SK-N-SH treated with all-trans-retinoic acid at 6 μM for 48 hours (cell line): ENCODE results near the gene DNMBP.
A peak's percentile ranks its signal among the peaks of the same experiment; 100 is the strongest.

Source experiments
- ATAC-seq: fragments of 200-7000 bp; cut with Tn5 transposase; 3 replicates; pipeline ENCODE4 v1.9.1; 2020; ENCODE audit warnings: mild to moderate bottlenecking, moderate library complexity
- ARNTL ChIP-seq: fragments of 450-650 bp; formaldehyde crosslinking; IDR thresholded peaks from 2 replicates; pipeline ENCODE4 v1.5.0; 2020; ENCODE audit warnings: low read depth, mild to moderate bottlenecking, moderate library complexity, borderline replicate concordance
- BACH2 ChIP-seq: fragments of 250-450 bp; sonication (Bioruptor Pico); IDR thresholded peaks from 2 replicates; pipeline ENCODE4 v1.9.0; 2021; ENCODE audit warnings: mild to moderate bottlenecking, borderline replicate concordance
- CREB5 ChIP-seq: fragments of 250-450 bp; sonication (Bioruptor Pico); IDR thresholded peaks from 2 replicates; pipeline ENCODE4 v1.5.1; 2020; ENCODE audit warnings: low read depth, mild to moderate bottlenecking, moderate library complexity
- CSDC2 ChIP-seq: fragments of 250-450 bp; sonication (Bioruptor Pico); IDR thresholded peaks from 2 replicates; pipeline ENCODE4 v1.5.0; 2020; ENCODE audit warnings: mild to moderate bottlenecking, moderate library complexity
- CSRNP3 ChIP-seq: fragments of 250-450 bp; sonication (Bioruptor Pico); IDR thresholded peaks from 2 replicates; pipeline ENCODE4 v1.5.1; 2021; ENCODE audit warnings: mild to moderate bottlenecking, moderate library complexity
- ESRRG ChIP-seq: fragments of 250-450 bp; sonication (Bioruptor Pico); IDR thresholded peaks from 2 replicates; pipeline ENCODE4 v1.6.1; 2021; ENCODE audit warnings: mild to moderate bottlenecking
- GLIS3 ChIP-seq: fragments of 250-450 bp; sonication (Bioruptor Pico); IDR thresholded peaks from 2 replicates; pipeline ENCODE4 v1.5.0; 2020; ENCODE audit warnings: mild to moderate bottlenecking, moderate library complexity
- ISL1 ChIP-seq: fragments of 250-450 bp; sonication (Bioruptor Pico); IDR thresholded peaks from 2 replicates; pipeline ENCODE4 v2.1.2; 2022; ENCODE audit warnings: mild to moderate bottlenecking, moderate library complexity
- OSR1 ChIP-seq: fragments of 250-450 bp; sonication (Bioruptor Pico); IDR thresholded peaks from 2 replicates; pipeline ENCODE4 v1.8.0; 2022; ENCODE audit warnings: moderate library complexity, mild to moderate bottlenecking, inconsistent platforms
- PATZ1 ChIP-seq: fragments of 250-450 bp; sonication (Bioruptor Pico); IDR thresholded peaks from 2 replicates; pipeline ENCODE4 v1.8.0; 2020; ENCODE audit warnings: mild to moderate bottlenecking, moderate library complexity, borderline replicate concordance
- POU6F1 ChIP-seq: fragments of 250-450 bp; sonication (Bioruptor Pico); IDR thresholded peaks from 2 replicates; pipeline ENCODE4 v1.8.0; 2021; ENCODE audit warnings: low read depth, mild to moderate bottlenecking, moderate library complexity, borderline replicate concordance
- PPARA ChIP-seq: fragments of 250-450 bp; sonication (Bioruptor Pico); IDR thresholded peaks from 2 replicates; pipeline ENCODE4 v1.5.0; 2020; ENCODE audit warnings: mild to moderate bottlenecking, borderline replicate concordance
- RARB ChIP-seq: fragments of 250-450 bp; sonication (Bioruptor Pico); IDR thresholded peaks from 2 replicates; pipeline ENCODE4 v1.8.0; 2021; ENCODE audit warnings: mild to moderate bottlenecking, moderate library complexity
- SNAI2 ChIP-seq: fragments of 250-450 bp; sonication (Bioruptor Pico); IDR thresholded peaks from 2 replicates; pipeline ENCODE4 v1.5.0; 2020; ENCODE audit warnings: mild to moderate bottlenecking, moderate library complexity
- TCF4 ChIP-seq: fragments of 250-450 bp; sonication (Bioruptor Pico); IDR thresholded peaks from 2 replicates; pipeline ENCODE4 v1.8.0; 2021; ENCODE audit warnings: mild to moderate bottlenecking, moderate library complexity, borderline replicate concordance
- TOX ChIP-seq: fragments of 250-450 bp; sonication (Bioruptor Pico); IDR thresholded peaks from 2 replicates; pipeline ENCODE4 v1.8.0; 2021; ENCODE audit warnings: mild to moderate bottlenecking, moderate library complexity, borderline replicate concordance
- TSHZ2 ChIP-seq: fragments of 250-450 bp; sonication (Bioruptor Pico); IDR thresholded peaks from 2 replicates; pipeline ENCODE4 v1.5.0; 2020; ENCODE audit warnings: mild to moderate bottlenecking, moderate library complexity
- ZC3H10 ChIP-seq: fragments of 250-450 bp; sonication (Bioruptor Pico); IDR thresholded peaks from 2 replicates; pipeline ENCODE4 v1.5.1; 2021; ENCODE audit warnings: mild to moderate bottlenecking, moderate library complexity
- ZFP3 ChIP-seq: fragments of 250-450 bp; sonication (Bioruptor Pico); IDR thresholded peaks from 2 replicates; pipeline ENCODE4 v1.5.0; 2020; ENCODE audit warnings: mild to moderate bottlenecking, moderate library complexity
- ZFP30 ChIP-seq: fragments of 450-650 bp; formaldehyde crosslinking; IDR thresholded peaks from 2 replicates; pipeline ENCODE4 v1.5.0; 2022; ENCODE audit warnings: mild to moderate bottlenecking, moderate library complexity
- ZNF565 ChIP-seq: fragments of 450-650 bp; formaldehyde crosslinking; conservative IDR thresholded peaks from 2 replicates; pipeline ENCODE4 v1.5.0; 2020; ENCODE audit warnings: low read depth, mild to moderate bottlenecking, moderate library complexity
- ZNF70 ChIP-seq: fragments of 450-650 bp; formaldehyde crosslinking; IDR thresholded peaks from 2 replicates; pipeline ENCODE4 v1.5.0; 2020; ENCODE audit warnings: mild to moderate bottlenecking, moderate library complexity
- ZNF8 ChIP-seq: fragments of 450-650 bp; formaldehyde crosslinking; IDR thresholded peaks from 2 replicates; pipeline ENCODE4 v1.5.0; 2020; ENCODE audit warnings: mild to moderate bottlenecking, moderate library complexity

Gene DNMBP

GRCh38 chr10:99855479-99856071, 154.2 kb downstream of the DNMBP start:
- peak; percentile 15; the same call in 1 of the 3 replicates for ATAC-seq
- TF ChIP-seq ZFP3 = no peak
- TF ChIP-seq CSRNP3 (CRISPR knock-in tag) = no peak
- no peak for TF ChIP-seq RARB (CRISPR knock-in tag)
- no peak for TF ChIP-seq ISL1 (CRISPR knock-in tag)
- TF ChIP-seq ZNF565 (CRISPR knock-in tag) = no peak
- TF ChIP-seq CSDC2 = no peak
- no peak for TF ChIP-seq CREB5
- no peak for TF ChIP-seq OSR1 (CRISPR knock-in tag)
- no peak for TF ChIP-seq ZNF8 (CRISPR knock-in tag)
- TF ChIP-seq SNAI2 (CRISPR knock-in tag) = no peak
- no peak for TF ChIP-seq PPARA (CRISPR knock-in tag)
- no peak for TF ChIP-seq PATZ1 (CRISPR knock-in tag)
- no peak for TF ChIP-seq ZNF70 (CRISPR knock-in tag)
- no peak for TF ChIP-seq BACH2 (CRISPR knock-in tag)
- TF ChIP-seq TOX (CRISPR knock-in tag) = no peak
- TF ChIP-seq GLIS3 (CRISPR knock-in tag) = no peak
- TF ChIP-seq TCF4 = no peak

GRCh38 chr10:99854860-99855259, 154.9 kb downstream of the DNMBP start:
- peak; percentile 92 for ATAC-seq
- TF ChIP-seq CSDC2 (no peak), ZNF70 (CRISPR knock-in tag) (no peak), TCF4 (no peak), ZNF565 (CRISPR knock-in tag) (no peak), ESRRG (CRISPR knock-in tag) (no peak), CREB5 (no peak), RARB (CRISPR knock-in tag) (no peak), POU6F1 (no peak), OSR1 (CRISPR knock-in tag) (no peak), ZFP30 (CRISPR knock-in tag) (no peak), ARNTL (CRISPR knock-in tag) (no peak), CSRNP3 (CRISPR knock-in tag) (no peak), TOX (CRISPR knock-in tag) (no peak), ZC3H10 (CRISPR knock-in tag) (no peak), PATZ1 (CRISPR knock-in tag) (no peak), GLIS3 (CRISPR knock-in tag) (no peak), PPARA (CRISPR knock-in tag) (no peak), BACH2 (CRISPR knock-in tag) (no peak), SNAI2 (CRISPR knock-in tag) (no peak), TSHZ2 (no peak)
